Measurements from ENCODE around the gene LINGO1.

Gene LINGO1

GRCh38 chr15:77630956-77631744, 1.6 kb downstream of the LINGO1 start:
- no peak for FAIRE-seq

GRCh38 chr15:77630056-77630455, 2.7 kb downstream of the LINGO1 start:
- FAIRE-seq = no peak

- no peak for FAIRE-seq
Measured at GRCh38 chr15:77629070-77630030, 3.4 kb downstream of the LINGO1 start.

- FAIRE-seq = no peak
Measured at GRCh38 chr15:77628010-77628409, 4.7 kb downstream of the LINGO1 start.

GRCh38 chr15:77627581-77627980, 5.1 kb downstream of the LINGO1 start:
- no peak for FAIRE-seq

GRCh38 chr15:77627067-77627466, 5.6 kb downstream of the LINGO1 start:
- FAIRE-seq = no peak

- FAIRE-seq = no peak
Measured at GRCh38 chr15:77626002-77626401, 6.7 kb downstream of the LINGO1 start.

GRCh38 chr15:77625376-77625775, 7.3 kb downstream of the LINGO1 start:
- FAIRE-seq = no peak

- no peak for FAIRE-seq
Measured at GRCh38 chr15:77624868-77625267, 7.8 kb downstream of the LINGO1 start.

- FAIRE-seq = no peak
Measured at GRCh38 chr15:77623755-77624524, 8.8 kb downstream of the LINGO1 start.

GRCh38 chr15:77622934-77623754, 9.6 kb downstream of the LINGO1 start:
- FAIRE-seq = no peak

GRCh38 chr15:77622209-77622933, 10.3 kb downstream of the LINGO1 start:
- no peak for FAIRE-seq

- no peak for FAIRE-seq
Measured at GRCh38 chr15:77621847-77622208, 10.9 kb downstream of the LINGO1 start.

GRCh38 chr15:77620960-77621647, 11.6 kb downstream of the LINGO1 start:
- no peak for FAIRE-seq

- FAIRE-seq = no peak
Measured at GRCh38 chr15:77620297-77620696, 12.4 kb downstream of the LINGO1 start.

GRCh38 chr15:77619883-77620282, 12.8 kb downstream of the LINGO1 start:
- no peak for FAIRE-seq

GRCh38 chr15:77617476-77618230, 15.1 kb downstream of the LINGO1 start:
- no peak for FAIRE-seq

GRCh38 chr15:77616072-77616471, 16.6 kb downstream of the LINGO1 start:
- no peak for FAIRE-seq

- FAIRE-seq = no peak
Measured at GRCh38 chr15:77615472-77615871, 17.2 kb downstream of the LINGO1 start.

- FAIRE-seq = no peak
Measured at GRCh38 chr15:77614251-77614806, 18.4 kb downstream of the LINGO1 start.
